ENCODE data around the gene DNASE1.
"Not testable (repeated sequence)": the region's sequence is repeated elsewhere in the genome, so short reads cannot be mapped to it uniquely, and the experiment has no call there.

The DNASE1 gene, protein sequence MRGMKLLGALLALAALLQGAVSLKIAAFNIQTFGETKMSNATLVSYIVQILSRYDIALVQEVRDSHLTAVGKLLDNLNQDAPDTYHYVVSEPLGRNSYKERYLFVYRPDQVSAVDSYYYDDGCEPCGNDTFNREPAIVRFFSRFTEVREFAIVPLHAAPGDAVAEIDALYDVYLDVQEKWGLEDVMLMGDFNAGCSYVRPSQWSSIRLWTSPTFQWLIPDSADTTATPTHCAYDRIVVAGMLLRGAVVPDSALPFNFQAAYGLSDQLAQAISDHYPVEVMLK

DNA sequence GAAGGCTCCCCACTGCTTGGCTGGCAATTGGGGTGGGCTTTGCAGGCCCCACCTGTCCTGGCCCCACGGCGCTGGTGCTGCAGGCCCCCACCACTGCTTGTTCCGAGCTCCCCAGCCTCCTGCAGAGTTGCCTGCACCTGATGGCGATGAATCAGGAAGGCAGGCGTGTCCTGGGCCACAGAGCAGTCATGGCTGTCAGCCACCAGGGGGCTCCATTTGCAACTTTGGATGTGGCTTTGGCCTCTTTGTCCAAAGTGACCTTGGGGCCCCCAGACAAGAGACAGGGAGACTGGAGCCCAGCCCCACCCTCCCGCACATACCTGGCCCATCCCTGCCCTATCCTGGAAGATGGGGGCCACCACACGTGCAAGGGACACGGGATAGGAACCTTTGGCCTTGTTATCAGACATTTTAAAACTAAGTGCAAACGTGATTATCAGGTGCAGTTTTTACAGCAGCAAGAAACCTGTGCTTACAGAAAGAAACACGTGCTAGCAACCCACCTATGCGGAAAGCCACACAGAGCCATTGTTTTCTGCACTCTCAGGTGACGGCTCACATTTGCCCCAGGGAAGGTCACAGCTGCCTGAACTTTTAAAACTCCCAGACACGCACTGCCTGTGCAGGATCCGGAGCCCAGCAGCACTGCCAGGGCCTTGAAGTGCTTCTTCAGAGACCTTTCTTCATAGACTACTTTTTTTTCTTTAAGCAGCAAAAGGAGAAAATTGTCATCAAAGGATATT is at the start of gene DNASE1:
DNASE1 (plus strand) TSS at position 443 of the 743 bp plus-strand sequence. CDS start 683 bp downstream, outside the sequence.
- in situ Hi-C loops (cut with HindIII; ENCODE audit: low pct_ligation_motif_present, low sequenced_read_pairs), result no loop called here
- no peak within 1 kb of the TSS for H3K4me3 ChIP-seq (ENCODE audit: low read depth, low read length)
- DNase-seq, result peak; percentile 28
- peaks cover 42% of the 10 kb centered on the region for H3K36me3 ChIP-seq (replicated peaks)
- TF ChIP-seq, protein P1, sequence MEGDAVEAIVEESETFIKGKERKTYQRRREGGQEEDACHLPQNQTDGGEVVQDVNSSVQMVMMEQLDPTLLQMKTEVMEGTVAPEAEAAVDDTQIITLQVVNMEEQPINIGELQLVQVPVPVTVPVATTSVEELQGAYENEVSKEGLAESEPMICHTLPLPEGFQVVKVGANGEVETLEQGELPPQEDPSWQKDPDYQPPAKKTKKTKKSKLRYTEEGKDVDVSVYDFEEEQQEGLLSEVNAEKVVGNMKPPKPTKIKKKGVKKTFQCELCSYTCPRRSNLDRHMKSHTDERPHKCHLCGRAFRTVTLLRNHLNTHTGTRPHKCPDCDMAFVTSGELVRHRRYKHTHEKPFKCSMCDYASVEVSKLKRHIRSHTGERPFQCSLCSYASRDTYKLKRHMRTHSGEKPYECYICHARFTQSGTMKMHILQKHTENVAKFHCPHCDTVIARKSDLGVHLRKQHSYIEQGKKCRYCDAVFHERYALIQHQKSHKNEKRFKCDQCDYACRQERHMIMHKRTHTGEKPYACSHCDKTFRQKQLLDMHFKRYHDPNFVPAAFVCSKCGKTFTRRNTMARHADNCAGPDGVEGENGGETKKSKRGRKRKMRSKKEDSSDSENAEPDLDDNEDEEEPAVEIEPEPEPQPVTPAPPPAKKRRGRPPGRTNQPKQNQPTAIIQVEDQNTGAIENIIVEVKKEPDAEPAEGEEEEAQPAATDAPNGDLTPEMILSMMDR (IDR thresholded peaks at IDR 0.05; ENCODE audit: low read depth, low read length, missing control alignments), result peak; percentile 87
- H3K27ac ChIP-seq, result no peak within 1 kb of the TSS
- H3K27me3 ChIP-seq (replicated peaks), result no peaks in the 10 kb centered on the region

DNA sequence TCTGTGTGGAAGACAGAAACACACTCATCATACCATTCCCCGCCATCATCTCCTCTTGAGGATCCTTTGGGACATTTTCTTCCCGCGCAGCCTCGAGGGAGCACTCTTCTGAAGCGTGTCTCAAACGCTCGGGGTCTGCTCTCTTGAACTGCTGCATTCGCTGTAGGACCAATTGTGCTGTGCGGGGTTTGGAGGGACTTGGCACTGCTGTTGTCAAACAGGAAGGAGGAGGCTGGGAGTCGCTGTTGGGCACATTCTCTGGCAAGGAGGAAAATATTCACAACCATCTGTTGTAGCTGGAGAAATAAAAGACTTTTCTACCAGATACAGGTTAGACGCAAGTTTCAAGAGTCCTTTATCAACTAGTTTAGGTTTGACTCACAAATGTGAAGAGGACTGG is 48.0 kb upstream of the DNASE1 start:
- Histone ChIP-seq H3K36me3 (replicated peaks) (peaks cover 9% of the 10 kb centered on the region), H3K27ac (no peak overlapping the region), H3K4me3 (ENCODE audit: low read depth, low read length) (no peak overlapping the region), H3K27me3 (replicated peaks) (no peaks in the 10 kb centered on the region)
- no peak for DNase-seq
- TF ChIP-seq, protein P1 (IDR thresholded peaks at IDR 0.05; ENCODE audit: low read depth, low read length, missing control alignments), result no peak
- in situ Hi-C loops (cut with HindIII; ENCODE audit: low pct_ligation_motif_present, low sequenced_read_pairs), result no loop called here

DNA sequence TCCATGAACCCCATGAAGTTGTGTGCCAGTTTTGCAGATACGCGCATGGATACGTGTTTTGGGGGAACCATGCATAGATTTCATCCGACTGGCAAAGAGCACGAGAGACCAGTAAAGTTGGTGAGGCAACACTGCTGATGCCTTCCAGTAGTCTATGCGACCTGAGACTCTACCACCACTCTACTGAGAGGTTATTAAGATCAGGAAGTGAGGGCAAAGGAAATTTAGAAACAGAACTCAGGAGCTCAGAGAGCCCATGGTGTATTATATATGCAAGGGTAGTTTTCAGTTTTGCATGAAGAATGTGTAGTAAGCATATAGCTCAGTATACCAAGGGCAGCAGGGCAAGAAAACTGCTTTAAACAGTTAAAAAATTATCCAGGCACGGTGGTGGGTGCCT is 47.3 kb upstream of the DNASE1 start:
- Histone ChIP-seq H3K27ac (no peak overlapping the region), H3K4me3 (ENCODE audit: low read depth, low read length) (no peak overlapping the region), H3K36me3 (replicated peaks) (peaks cover 9% of the 10 kb centered on the region), H3K27me3 (replicated peaks) (no peaks in the 10 kb centered on the region)
- TF ChIP-seq, protein P1 (IDR thresholded peaks at IDR 0.05; ENCODE audit: low read depth, low read length, missing control alignments), result no peak
- no peak for DNase-seq
- in situ Hi-C loops (cut with HindIII; ENCODE audit: low pct_ligation_motif_present, low sequenced_read_pairs), result no loop called here

DNA sequence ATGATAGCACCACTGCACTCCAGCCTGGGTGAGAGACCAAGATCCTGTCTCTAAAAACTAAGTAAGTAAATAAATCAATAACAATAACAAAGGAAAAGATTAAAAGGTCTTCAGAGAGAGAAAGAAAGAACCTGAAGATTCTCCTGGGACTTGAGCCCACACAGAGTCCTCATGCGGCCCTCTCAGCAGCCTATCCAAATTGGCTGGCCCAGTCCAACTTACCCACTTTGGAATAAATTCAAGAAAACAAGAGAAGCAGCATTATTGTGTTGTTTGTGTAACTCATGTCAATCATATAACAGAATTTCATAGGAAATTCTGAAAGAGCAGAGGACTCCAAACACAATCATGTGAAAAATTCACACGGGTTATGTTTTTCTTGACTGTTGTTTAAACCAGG is 46.9 kb upstream of the DNASE1 start:
- DNase-seq, result no peak
- TF ChIP-seq, protein P1 (IDR thresholded peaks at IDR 0.05; ENCODE audit: low read depth, low read length, missing control alignments), result no peak
- H3K36me3 ChIP-seq (replicated peaks), result peaks cover 9% of the 10 kb centered on the region
- H3K27ac ChIP-seq, result no peak overlapping the region
- H3K4me3 ChIP-seq (ENCODE audit: low read depth, low read length), result no peak overlapping the region
- no peaks in the 10 kb centered on the region for H3K27me3 ChIP-seq (replicated peaks)
- in situ Hi-C loops (cut with HindIII; ENCODE audit: low pct_ligation_motif_present, low sequenced_read_pairs), result no loop called here

DNA sequence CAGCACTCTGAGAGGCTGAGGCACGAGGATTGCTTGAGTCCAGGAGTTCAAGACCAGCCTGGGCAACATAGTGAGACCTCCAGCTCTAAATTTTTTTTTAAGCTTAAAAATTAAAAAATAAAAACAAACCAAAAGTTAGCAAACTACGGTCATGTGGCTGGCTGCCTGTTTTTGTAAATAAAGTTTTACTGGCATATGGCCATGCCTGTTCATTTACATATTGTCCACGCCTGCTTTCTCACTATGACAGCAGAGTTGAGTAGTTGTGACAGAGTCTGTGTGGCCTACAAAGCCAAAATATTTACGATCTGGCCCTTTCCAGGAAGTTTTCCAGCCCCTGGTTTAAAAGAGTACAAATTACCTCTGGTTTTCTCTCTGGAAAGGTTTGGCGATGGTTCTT is 46.4 kb upstream of the DNASE1 start:
- Histone ChIP-seq H3K27ac (no peak overlapping the region), H3K27me3 (replicated peaks) (no peaks in the 10 kb centered on the region), H3K4me3 (ENCODE audit: low read depth, low read length) (no peak overlapping the region), H3K36me3 (replicated peaks) (peaks cover 6% of the 10 kb centered on the region)
- TF ChIP-seq, protein P1 (IDR thresholded peaks at IDR 0.05; ENCODE audit: low read depth, low read length, missing control alignments), result no peak
- in situ Hi-C loops (cut with HindIII; ENCODE audit: low pct_ligation_motif_present, low sequenced_read_pairs), result no loop called here
- DNase-seq, result no peak

DNA sequence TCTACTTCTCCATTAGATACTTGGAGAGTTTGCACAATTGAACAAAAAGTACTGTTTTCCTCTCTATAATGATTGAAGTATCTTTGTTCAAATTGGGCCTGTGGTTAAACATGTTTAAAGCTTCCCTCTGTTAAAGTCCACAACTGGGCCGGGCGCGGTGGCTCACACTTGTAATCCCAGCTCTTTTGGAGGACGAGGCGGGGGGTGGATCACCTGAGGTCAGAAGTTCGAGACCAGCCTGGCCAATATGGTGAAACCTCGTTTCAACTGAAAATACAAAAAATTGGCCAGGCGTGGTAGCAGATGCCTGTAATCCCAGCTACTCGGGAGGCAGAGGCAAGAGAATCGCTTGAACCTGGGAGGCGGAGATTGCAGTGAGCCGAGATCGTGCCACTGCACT is 45.5 kb upstream of the DNASE1 start:
- in situ Hi-C loops (cut with HindIII; ENCODE audit: low pct_ligation_motif_present, low sequenced_read_pairs); H3K27ac ChIP-seq; H3K4me3 ChIP-seq (ENCODE audit: low read depth, low read length); H3K36me3 ChIP-seq (replicated peaks); H3K27me3 ChIP-seq (replicated peaks); DNase-seq: not testable (repeated sequence)

All from brain microvascular endothelial cell (primary cell).